Nephron (organoid): ENCODE measurements around the gene ZFP36.
"Not testable (repeated sequence)": the region's sequence is repeated elsewhere in the genome, so short reads cannot be mapped to it uniquely, and the experiment has no call there.

Experiments
- H3K27ac Mint-ChIP-seq, 3 experiments: 2 replicates each; pipeline ENCODE4 v1.8.0; 2020; ENCODE audit warnings: mixed read lengths in 3 of 3, mild to moderate bottlenecking in 2 of 3, moderate library complexity in 1 of 3
- H3K27me3 Mint-ChIP-seq: 2 replicates; pipeline ENCODE4 v1.8.0; 2021; ENCODE audit warnings: low read depth, mild to moderate bottlenecking, moderate library complexity, mixed read lengths
- H3K36me3 Mint-ChIP-seq: 2 replicates; pipeline ENCODE4 v1.8.0; 2020; ENCODE audit warnings: low read depth, mixed read lengths
- H3K4me1 Mint-ChIP-seq: 2 replicates; pipeline ENCODE4 v1.8.0; 2020; ENCODE audit warnings: mixed read lengths
- H3K4me3 Mint-ChIP-seq, 3 experiments: 2 replicates each; pipeline ENCODE4 v1.8.0; 2020; ENCODE audit warnings: mild to moderate bottlenecking in 3 of 3, mixed read lengths in 3 of 3, moderate library complexity in 2 of 3
- H3K9me3 Mint-ChIP-seq: 2 replicates; pipeline ENCODE4 v1.8.0; 2020; ENCODE audit warnings: mixed read lengths
- TF ChIP-seq, protein P1 (sequence below), 3 experiments: fragments of 200-600 bp; sonication (generic); IDR thresholded peaks; one replicate each; pipeline ENCODE4 v1.5.0; 2021; ENCODE audit warnings: antibody characterized with exemption in 3 of 3; ENCODE audit not compliant: unreplicated experiment in 3 of 3

ZFP36 gene

DNA sequence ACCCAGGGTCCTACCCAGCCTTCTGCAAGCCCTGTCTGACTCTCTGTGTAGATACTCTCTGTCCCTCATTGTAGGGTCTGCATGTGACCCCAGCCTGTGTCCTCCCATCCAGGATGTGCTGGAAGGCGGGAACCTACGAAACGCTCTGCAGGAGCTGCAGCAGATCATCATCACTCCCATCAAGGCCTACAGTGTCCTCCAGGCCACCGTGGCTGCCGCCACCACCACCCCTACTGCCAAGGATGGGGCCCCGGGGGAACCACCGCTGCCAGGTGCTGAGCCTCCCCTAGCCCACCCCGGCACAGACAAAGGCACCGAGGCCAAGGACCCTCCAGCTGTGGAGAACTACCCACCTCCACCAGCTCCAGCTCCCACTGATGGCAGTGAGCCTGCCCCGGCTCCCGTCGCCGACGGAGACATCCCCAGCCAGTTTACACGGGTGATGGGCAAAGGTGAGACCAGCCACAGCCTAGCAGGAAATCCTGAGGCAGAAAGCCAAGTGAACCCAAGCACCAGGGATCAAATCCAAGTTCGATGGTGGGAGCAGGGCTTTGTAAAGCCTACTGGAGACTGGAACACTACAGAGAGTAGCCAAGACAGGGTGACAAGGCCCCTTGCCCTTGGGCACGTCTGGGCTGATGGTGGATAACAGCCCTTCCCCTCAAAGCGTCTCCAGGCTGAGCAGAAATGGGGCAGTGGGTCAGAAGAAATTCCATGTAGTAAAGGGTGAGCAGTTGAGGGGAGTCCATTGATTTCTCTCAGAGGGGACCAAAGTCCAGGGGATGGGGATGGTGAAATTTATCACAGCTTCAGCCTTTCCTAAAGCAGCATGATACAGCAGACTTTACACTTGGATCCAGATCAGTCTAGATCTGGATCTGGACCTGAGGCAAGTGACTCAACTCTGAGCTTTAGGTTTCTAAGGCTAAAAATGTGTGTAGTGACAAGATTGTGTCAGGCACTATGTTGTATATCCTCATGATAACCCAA lies 29.0 kb upstream of the ZFP36 start:
- TF ChIP-seq, protein P1, sequence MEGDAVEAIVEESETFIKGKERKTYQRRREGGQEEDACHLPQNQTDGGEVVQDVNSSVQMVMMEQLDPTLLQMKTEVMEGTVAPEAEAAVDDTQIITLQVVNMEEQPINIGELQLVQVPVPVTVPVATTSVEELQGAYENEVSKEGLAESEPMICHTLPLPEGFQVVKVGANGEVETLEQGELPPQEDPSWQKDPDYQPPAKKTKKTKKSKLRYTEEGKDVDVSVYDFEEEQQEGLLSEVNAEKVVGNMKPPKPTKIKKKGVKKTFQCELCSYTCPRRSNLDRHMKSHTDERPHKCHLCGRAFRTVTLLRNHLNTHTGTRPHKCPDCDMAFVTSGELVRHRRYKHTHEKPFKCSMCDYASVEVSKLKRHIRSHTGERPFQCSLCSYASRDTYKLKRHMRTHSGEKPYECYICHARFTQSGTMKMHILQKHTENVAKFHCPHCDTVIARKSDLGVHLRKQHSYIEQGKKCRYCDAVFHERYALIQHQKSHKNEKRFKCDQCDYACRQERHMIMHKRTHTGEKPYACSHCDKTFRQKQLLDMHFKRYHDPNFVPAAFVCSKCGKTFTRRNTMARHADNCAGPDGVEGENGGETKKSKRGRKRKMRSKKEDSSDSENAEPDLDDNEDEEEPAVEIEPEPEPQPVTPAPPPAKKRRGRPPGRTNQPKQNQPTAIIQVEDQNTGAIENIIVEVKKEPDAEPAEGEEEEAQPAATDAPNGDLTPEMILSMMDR (IDR thresholded peaks at IDR 0.05; ENCODE audit: unreplicated experiment in 3 of 3): no peak
- Mint-ChIP-seq H3K9me3 (no peaks in the 10 kb centered on the region), H3K36me3 (peaks cover 72% of the 10 kb centered on the region), H3K4me1 (peaks cover under 1% of the 10 kb centered on the region), H3K27ac (no peak overlapping the region), H3K4me3 (no peak overlapping the region), H3K27me3 (no peaks in the 10 kb centered on the region)

DNA sequence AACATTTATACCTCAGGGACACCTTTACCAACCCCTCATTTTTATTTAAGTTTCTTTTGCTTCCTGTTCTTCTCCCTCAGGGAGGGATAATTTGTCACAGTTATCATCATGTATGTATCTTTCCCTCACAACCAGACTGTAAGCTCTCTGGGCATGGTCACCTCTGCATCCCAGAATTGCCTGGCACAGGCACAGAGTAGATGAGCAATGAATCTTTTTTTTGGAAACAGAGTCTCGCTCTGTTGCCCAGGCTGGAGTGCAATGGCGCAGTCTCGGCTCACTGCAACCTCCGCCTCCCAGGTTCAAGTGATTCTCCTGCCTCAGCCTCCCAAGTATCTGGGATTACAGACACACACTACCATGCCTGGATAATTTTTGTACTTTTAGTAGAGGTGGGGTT lies 27.3 kb upstream of the ZFP36 start:
- H3K4me1 Mint-ChIP-seq, H3K9me3 Mint-ChIP-seq, H3K27ac Mint-ChIP-seq, H3K4me3 Mint-ChIP-seq, H3K27me3 Mint-ChIP-seq: not testable (repeated sequence)
- peaks cover 79% of the 10 kb centered on the region for H3K36me3 Mint-ChIP-seq

DNA sequence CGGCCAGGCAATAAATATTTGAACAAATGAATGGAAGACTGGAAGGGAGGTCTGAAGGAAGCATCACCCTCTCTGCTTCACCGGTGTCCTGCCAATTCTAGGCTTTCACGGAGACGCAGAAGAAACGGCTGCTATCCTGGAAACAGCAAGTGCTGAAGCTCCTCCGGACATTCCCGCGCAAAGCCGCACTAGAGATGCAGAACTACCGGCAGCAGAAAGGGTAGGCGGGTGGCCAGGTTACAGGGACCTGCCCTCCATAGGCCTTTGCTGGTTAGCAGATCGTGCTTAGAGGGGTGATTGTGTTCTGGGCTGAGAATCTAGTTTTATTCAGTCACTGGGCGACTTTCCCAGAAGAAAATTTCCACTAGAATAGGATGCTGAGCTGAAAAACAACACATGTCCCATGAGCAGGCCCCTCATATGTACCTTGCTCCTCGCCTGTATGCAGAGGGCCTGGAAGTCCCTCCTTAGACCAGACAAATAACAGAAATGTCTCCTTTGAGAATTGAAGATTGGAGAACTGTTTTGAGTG lies 26.7 kb upstream of the ZFP36 start:
- Mint-ChIP-seq H3K4me1 (no peaks in the 10 kb centered on the region), H3K36me3 (peaks cover 78% of the 10 kb centered on the region), H3K9me3 (no peaks in the 10 kb centered on the region)

DNA sequence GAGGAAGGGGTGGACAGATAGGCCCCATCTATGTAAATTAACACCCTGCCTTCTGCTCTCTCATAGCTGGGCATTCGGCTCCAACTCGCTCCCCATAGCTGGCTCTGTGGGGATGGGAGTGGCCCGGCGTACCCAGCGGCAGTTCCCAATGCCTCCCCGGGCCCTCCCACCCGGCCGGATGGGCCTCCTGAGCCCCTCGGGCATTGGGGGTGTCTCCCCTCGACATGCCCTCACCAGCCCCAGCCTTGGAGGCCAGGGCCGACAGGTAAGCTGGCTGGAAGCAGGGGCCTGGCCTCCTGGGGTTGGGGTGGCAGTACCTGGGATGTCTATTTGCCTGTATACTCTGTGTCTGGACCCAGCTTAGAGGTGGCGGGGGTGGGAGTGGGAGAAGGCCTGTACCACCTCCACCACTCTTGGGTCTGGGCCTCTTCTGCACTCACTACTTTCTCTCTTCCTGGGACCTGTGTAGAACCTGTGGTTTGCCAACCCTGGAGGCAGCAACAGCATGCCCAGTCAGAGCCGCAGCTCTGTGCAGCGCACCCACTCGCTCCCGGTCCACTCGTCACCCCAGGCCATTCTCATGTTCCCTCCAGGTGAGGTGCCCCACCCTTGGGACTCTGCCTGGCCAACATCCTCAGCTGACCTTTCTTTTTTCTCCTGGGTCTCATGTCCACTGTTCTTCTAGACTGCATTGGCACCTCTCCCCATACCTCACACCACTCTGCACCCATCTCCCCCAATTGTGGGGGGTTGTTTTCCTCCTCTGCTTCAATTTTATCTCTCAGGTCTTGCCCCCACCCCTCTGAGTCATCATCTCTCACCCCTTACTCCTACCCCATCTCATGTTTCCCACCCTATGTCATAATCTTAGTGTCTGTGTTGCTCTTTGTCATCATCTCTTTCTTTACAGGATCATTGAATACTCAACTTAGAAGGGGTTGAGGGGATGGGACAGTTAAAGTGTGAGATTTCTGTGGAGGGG lies 25.8 kb upstream of the ZFP36 start:
- Mint-ChIP-seq H3K4me3 (no peak overlapping the region), H3K36me3 (peaks cover 81% of the 10 kb centered on the region), H3K27me3 (no peaks in the 10 kb centered on the region), H3K4me1 (no peaks in the 10 kb centered on the region), H3K9me3 (no peaks in the 10 kb centered on the region), H3K27ac (no peak overlapping the region)
- TF ChIP-seq, protein P1 (IDR thresholded peaks at IDR 0.05; ENCODE audit: unreplicated experiment in 3 of 3): no peak

More for the DNA sequence above, 26.7 kb upstream of the ZFP36 start:
- TF ChIP-seq, protein P1 (IDR thresholded peaks at IDR 0.05; ENCODE audit: unreplicated experiment in 3 of 3): no peak
- Mint-ChIP-seq H3K27me3 (no peaks in the 10 kb centered on the region), H3K4me3 (no peak overlapping the region), H3K27ac (no peak overlapping the region)

DNA sequence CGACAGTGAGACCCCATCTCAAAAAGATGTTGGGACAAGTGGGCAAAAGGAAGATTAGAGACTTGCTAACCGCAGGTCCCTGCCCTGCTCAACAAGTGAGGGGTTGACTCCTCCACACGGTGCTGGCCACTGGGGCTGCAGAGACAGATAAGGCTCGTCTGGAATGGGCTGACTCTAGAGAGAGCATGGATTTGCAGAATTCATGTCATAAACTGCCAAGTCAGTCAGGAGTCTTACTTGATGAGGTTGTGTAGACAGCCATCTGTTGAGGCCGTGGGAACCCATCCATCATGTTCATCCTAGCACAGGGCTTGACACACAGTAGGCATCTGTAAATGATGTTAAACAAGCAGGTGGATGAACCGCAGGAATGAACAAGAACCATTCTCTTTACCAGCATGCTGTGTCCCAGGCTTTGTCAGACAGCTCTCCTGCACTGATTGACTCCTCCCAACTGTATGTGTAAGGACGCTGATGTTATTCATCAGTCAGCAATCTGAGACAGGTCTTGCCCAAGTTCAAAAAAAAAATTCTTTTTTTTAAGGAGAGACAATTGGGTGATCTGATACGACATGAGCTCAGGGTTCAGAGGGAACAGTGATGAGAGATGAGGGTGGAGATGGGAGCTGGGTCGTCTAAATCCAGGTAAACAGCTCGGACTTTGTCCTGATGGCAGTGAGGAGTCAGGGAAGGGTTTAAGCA lies 24.6 kb upstream of the ZFP36 start:
- Mint-ChIP-seq H3K27ac (no peak overlapping the region), H3K9me3 (no peaks in the 10 kb centered on the region), H3K4me1 (no peaks in the 10 kb centered on the region), H3K4me3 (no peak overlapping the region), H3K27me3 (no peaks in the 10 kb centered on the region), H3K36me3 (peaks cover 82% of the 10 kb centered on the region)
- TF ChIP-seq, protein P1 (IDR thresholded peaks at IDR 0.05; ENCODE audit: unreplicated experiment in 3 of 3): no peak
